ENCODE measurements around the gene C4BPB. TPM values are rescaled to one million over a fixed set of nuclear protein-coding genes. Genes with fewer than 3 reads are reported as not detected.

The C4BPB gene
- total and polyA plus RNA-seq, 3 experiments from 2014 or later: 0.51 TPM; not detected in 2

- ChIA-PET POLR2A (no interaction called here), CTCF (interaction anchor here (0.8 to 2.1 kb wide), 6 partner anchors 24 to 327 kb away, joined by 3 to 9 read pairs (median 4); partner anchors contain the start of gene PFKFB2)
- no peaks in the 10 kb centered on the region for H3K9me3 Mint-ChIP-seq
- peaks cover 9 to 37% of the 10 kb centered on the region in 2 donors for H3K27me3 Mint-ChIP-seq
- no peak overlapping the region for H3K27ac ChIP-seq (ENCODE audit: low read depth, low read length)
- no peak for DNase-seq
- H3K4me3 ChIP-seq (ENCODE audit: low read length): no peak overlapping the region
- no peaks in the 10 kb centered on the region for H3K36me3 Mint-ChIP-seq
- no peaks in the 10 kb centered on the region for H3K9me3 ChIP-seq (ENCODE audit: low read length)
- no peaks in the 10 kb centered on the region for H3K27me3 ChIP-seq (ENCODE audit: insufficient read depth, low read length, poor library complexity, severe bottlenecking)
- H3K36me3 ChIP-seq (ENCODE audit: insufficient read depth, low read length): no peaks in the 10 kb centered on the region
- H3K4me1 Mint-ChIP-seq: no peaks in the 10 kb centered on the region
- H3K4me1 ChIP-seq (ENCODE audit: insufficient read depth, low read length): no peaks in the 10 kb centered on the region
- no peak overlapping the region for H3K27ac Mint-ChIP-seq
- H3K4me3 Mint-ChIP-seq: no peak overlapping the region
These were observed 10.0 kb upstream of the C4BPB start for GRCh38 chr1:207078578-207079132.

GRCh38 chr1:207079706-207080241 is 8.9 kb upstream of the C4BPB start:
- peaks cover 3 to 4% (median 4%) of the 10 kb centered on the region in 3 donors for H3K4me1 Mint-ChIP-seq
- POLR2A ChIA-PET: interaction anchor here (0.6 kb wide), 1 partner anchor 8 kb away, joined by 4 read pairs; no protein-coding TSS in a partner anchor

GRCh38 chr1:207081088-207081487 is 7.6 kb upstream of the C4BPB start:
- Histone ChIP-seq H3K27me3 (ENCODE audit: insufficient read depth, low read length, poor library complexity, severe bottlenecking) (no peaks in the 10 kb centered on the region), H3K4me3 (ENCODE audit: low read length) (no peak overlapping the region), H3K36me3 (ENCODE audit: insufficient read depth, low read length) (no peaks in the 10 kb centered on the region), H3K4me1 (ENCODE audit: insufficient read depth, low read length) (peaks cover 5% of the 10 kb centered on the region), H3K27ac (ENCODE audit: low read depth, low read length) (no peak overlapping the region), H3K9me3 (ENCODE audit: low read length) (no peaks in the 10 kb centered on the region)
- Mint-ChIP-seq H3K27ac (no peak overlapping the region), H3K4me1 (peaks cover 4 to 11% (median 7%) of the 10 kb centered on the region in 3 donors), H3K36me3 (no peaks in the 10 kb centered on the region), H3K9me3 (no peaks in the 10 kb centered on the region), H3K4me3 (no peak overlapping the region), H3K27me3 (peaks cover 14 to 45% of the 10 kb centered on the region in 2 donors)
- ChIA-PET CTCF (interaction anchor here (1.5 to 5.1 kb wide), 3 partner anchors 10 to 325 kb away, joined by 6 to 52 read pairs (median 8); no protein-coding TSS in a partner anchor), POLR2A (no interaction called here)
- DNase-seq: no peak

More at GRCh38 chr1:207079706-207080241, 8.9 kb upstream of the C4BPB start:
- no peaks in the 10 kb centered on the region for H3K36me3 ChIP-seq (ENCODE audit: insufficient read depth, low read length)
- H3K9me3 ChIP-seq (ENCODE audit: low read length): no peaks in the 10 kb centered on the region
- CTCF ChIA-PET: interaction anchor here (1.5 to 2.1 kb wide), 4 partner anchors 8 to 325 kb away, joined by 6 to 8 read pairs (median 7); partner anchors contain the start of gene PFKFB2
- Mint-ChIP-seq H3K9me3 (no peaks in the 10 kb centered on the region), H3K27me3 (peaks cover 12 to 48% of the 10 kb centered on the region in 2 donors), H3K36me3 (no peaks in the 10 kb centered on the region), H3K4me3 (no peak overlapping the region), H3K27ac (no peak overlapping the region)
- no peak overlapping the region for H3K4me3 ChIP-seq (ENCODE audit: low read length)
- H3K27me3 ChIP-seq (ENCODE audit: insufficient read depth, low read length, poor library complexity, severe bottlenecking): no peaks in the 10 kb centered on the region
- no peak overlapping the region for H3K27ac ChIP-seq (ENCODE audit: low read depth, low read length)
- DNase-seq: no peak
- H3K4me1 ChIP-seq (ENCODE audit: insufficient read depth, low read length): peaks cover under 1% of the 10 kb centered on the region

GRCh38 chr1:207081806-207082205 is 6.9 kb upstream of the C4BPB start:
- no peaks in the 10 kb centered on the region for H3K36me3 Mint-ChIP-seq
- Histone ChIP-seq H3K27me3 (ENCODE audit: insufficient read depth, low read length, poor library complexity, severe bottlenecking) (no peaks in the 10 kb centered on the region), H3K36me3 (ENCODE audit: insufficient read depth, low read length) (no peaks in the 10 kb centered on the region), H3K9me3 (ENCODE audit: low read length) (no peaks in the 10 kb centered on the region), H3K4me3 (ENCODE audit: low read length) (no peak overlapping the region), H3K4me1 (ENCODE audit: insufficient read depth, low read length) (peaks cover 5% of the 10 kb centered on the region), H3K27ac (ENCODE audit: low read depth, low read length) (no peak overlapping the region)
- H3K9me3 Mint-ChIP-seq: no peaks in the 10 kb centered on the region
- POLR2A ChIA-PET: no interaction called here
- no peak overlapping the region for H3K4me3 Mint-ChIP-seq
- H3K4me1 Mint-ChIP-seq: peaks cover 4 to 11% (median 7%) of the 10 kb centered on the region in 3 donors
- CTCF ChIA-PET: interaction anchor here (5.1 kb wide), 1 partner anchor 324 kb away, joined by 52 read pairs; no protein-coding TSS in a partner anchor
- no peak overlapping the region for H3K27ac Mint-ChIP-seq
- no peak for DNase-seq
- peaks cover 14 to 39% of the 10 kb centered on the region in 2 donors for H3K27me3 Mint-ChIP-seq

- Histone ChIP-seq H3K36me3 (ENCODE audit: insufficient read depth, low read length) (no peaks in the 10 kb centered on the region), H3K4me3 (ENCODE audit: low read length) (no peak overlapping the region), H3K4me1 (ENCODE audit: insufficient read depth, low read length) (peaks cover 11% of the 10 kb centered on the region), H3K27ac (ENCODE audit: low read depth, low read length) (no peak overlapping the region), H3K27me3 (ENCODE audit: insufficient read depth, low read length, poor library complexity, severe bottlenecking) (no peaks in the 10 kb centered on the region), H3K9me3 (ENCODE audit: low read length) (no peaks in the 10 kb centered on the region)
- DNase-seq: no peak
- Mint-ChIP-seq H3K27me3 (peaks cover 15 to 35% of the 10 kb centered on the region in 2 donors), H3K4me1 (peaks cover 5 to 14% (median 8%) of the 10 kb centered on the region in 3 donors), H3K4me3 (no peak overlapping the region), H3K36me3 (no peaks in the 10 kb centered on the region), H3K9me3 (no peaks in the 10 kb centered on the region), H3K27ac (no peak overlapping the region)
- ChIA-PET CTCF (interaction anchor here (0.7 to 5.1 kb wide), 14 partner anchors 9 to 420 kb away, joined by 3 to 52 read pairs (median 3); no protein-coding TSS in a partner anchor), POLR2A (interaction anchor here (0.8 kb wide), 1 partner anchor 13 kb away, joined by 3 read pairs; no protein-coding TSS in a partner anchor)
These were observed 4.4 kb upstream of the C4BPB start for GRCh38 chr1:207084232-207084631.

GRCh38 chr1:207084701-207085180 is 3.9 kb upstream of the C4BPB start:
- no peak overlapping the region for H3K4me3 Mint-ChIP-seq
- H3K27me3 Mint-ChIP-seq: peaks cover 15 to 36% of the 10 kb centered on the region in 2 donors
- H3K36me3 Mint-ChIP-seq: no peaks in the 10 kb centered on the region
- POLR2A ChIA-PET: interaction anchor here (0.8 kb wide), 1 partner anchor 13 kb away, joined by 3 read pairs; no protein-coding TSS in a partner anchor
- peak; percentile 11 to 67 (median 44) for DNase-seq
- no peak overlapping the region for H3K4me3 ChIP-seq (ENCODE audit: low read length)
- H3K4me1 ChIP-seq (ENCODE audit: insufficient read depth, low read length): peaks cover 11% of the 10 kb centered on the region
- no peaks in the 10 kb centered on the region for H3K36me3 ChIP-seq (ENCODE audit: insufficient read depth, low read length)
- CTCF ChIA-PET: interaction anchor here (0.7 to 5.1 kb wide), 13 partner anchors 9 to 420 kb away, joined by 3 to 52 read pairs (median 3); no protein-coding TSS in a partner anchor
- no peaks in the 10 kb centered on the region for H3K27me3 ChIP-seq (ENCODE audit: insufficient read depth, low read length, poor library complexity, severe bottlenecking)
- peaks cover 6 to 19% (median 13%) of the 10 kb centered on the region in 3 donors for H3K4me1 Mint-ChIP-seq
- H3K9me3 ChIP-seq (ENCODE audit: low read length): no peaks in the 10 kb centered on the region
- H3K9me3 Mint-ChIP-seq: no peaks in the 10 kb centered on the region
- peak overlapping the region in 1 of 8 donors; percentile 15 for H3K27ac Mint-ChIP-seq
- no peak overlapping the region for H3K27ac ChIP-seq (ENCODE audit: low read depth, low read length)

GRCh38 chr1:207085887-207086286 is 2.8 kb upstream of the C4BPB start:
- Mint-ChIP-seq H3K27ac (no peak overlapping the region), H3K36me3 (no peaks in the 10 kb centered on the region), H3K27me3 (peaks cover 15 to 42% of the 10 kb centered on the region in 2 donors), H3K9me3 (no peaks in the 10 kb centered on the region), H3K4me1 (peaks cover 6 to 19% (median 13%) of the 10 kb centered on the region in 3 donors), H3K4me3 (no peak overlapping the region)
- H3K27ac ChIP-seq (ENCODE audit: low read depth, low read length): no peak overlapping the region
- CTCF ChIA-PET: interaction anchor here (5.1 kb wide), 1 partner anchor 320 kb away, joined by 52 read pairs; no protein-coding TSS in a partner anchor
- no peaks in the 10 kb centered on the region for H3K27me3 ChIP-seq (ENCODE audit: insufficient read depth, low read length, poor library complexity, severe bottlenecking)
- no peaks in the 10 kb centered on the region for H3K9me3 ChIP-seq (ENCODE audit: low read length)
- POLR2A ChIA-PET: no interaction called here
- peaks cover 11% of the 10 kb centered on the region for H3K4me1 ChIP-seq (ENCODE audit: insufficient read depth, low read length)
- DNase-seq: no peak
- no peaks in the 10 kb centered on the region for H3K36me3 ChIP-seq (ENCODE audit: insufficient read depth, low read length)
- no peak overlapping the region for H3K4me3 ChIP-seq (ENCODE audit: low read length)

- CTCF ChIA-PET: no interaction called here
- Mint-ChIP-seq H3K36me3 (no peaks in the 10 kb centered on the region), H3K4me3 (no peak overlapping the region), H3K27ac (no peak overlapping the region), H3K4me1 (peaks cover 6 to 19% (median 13%) of the 10 kb centered on the region in 3 donors), H3K9me3 (no peaks in the 10 kb centered on the region), H3K27me3 (peaks cover 11 to 36% of the 10 kb centered on the region in 2 donors)
- Histone ChIP-seq H3K4me1 (ENCODE audit: insufficient read depth, low read length) (peaks cover 11% of the 10 kb centered on the region), H3K9me3 (ENCODE audit: low read length) (no peaks in the 10 kb centered on the region), H3K27me3 (ENCODE audit: insufficient read depth, low read length, poor library complexity, severe bottlenecking) (no peaks in the 10 kb centered on the region), H3K4me3 (ENCODE audit: low read length) (no peak overlapping the region), H3K36me3 (ENCODE audit: insufficient read depth, low read length) (no peaks in the 10 kb centered on the region), H3K27ac (ENCODE audit: low read depth, low read length) (no peak overlapping the region)
- POLR2A ChIA-PET: no interaction called here
- no peak for DNase-seq
These were observed 499 bp upstream of the C4BPB start for GRCh38 chr1:207088161-207088560.
